RWPE2 (cell line): ENCODE results near the gene LGALS4.
"Not testable (repeated sequence)": the region's sequence is repeated elsewhere in the genome, so short reads cannot be mapped to it uniquely, and the experiment has no call there.

ENCODE experiments used
- ATAC-seq: fragments of 200-7000 bp; cut with Tn5 transposase; 3 replicates; pipeline ENCODE4 v1.9.1; 2021; ENCODE audit warnings: low read depth
- DNase-seq: peaks from one replicate; pipeline ENCODE4 v3.0.0-alpha.2; 2020; ENCODE audit warnings: low spot score
- H3K27ac ChIP-seq: fragments of 450-650 bp; 2 replicates; pipeline ENCODE4 v1.5.1; 2017; ENCODE audit warnings: mild to moderate bottlenecking; ENCODE audit not compliant: poor library complexity, severe bottlenecking
- H3K27me3 ChIP-seq: fragments of 250-450 bp; sonication (Bioruptor Pico); 2 replicates; pipeline ENCODE4 v1.5.1; 2021; ENCODE audit warnings: mild to moderate bottlenecking, moderate library complexity; ENCODE audit not compliant: insufficient read depth, poor library complexity, severe bottlenecking
- H3K36me3 ChIP-seq: fragments of 250-450 bp; sonication (Bioruptor Pico); 2 replicates; pipeline ENCODE4 v1.5.1; 2020; ENCODE audit warnings: low read depth, mild to moderate bottlenecking, moderate library complexity
- H3K4me1 ChIP-seq: fragments of 250-450 bp; sonication (Bioruptor Pico); 2 replicates; pipeline ENCODE4 v1.5.1; 2021; ENCODE audit warnings: mild to moderate bottlenecking, moderate library complexity; ENCODE audit not compliant: insufficient read depth, poor library complexity, severe bottlenecking
- H3K4me3 ChIP-seq: fragments of 250-450 bp; sonication (Bioruptor Pico); 2 replicates; pipeline ENCODE4 v1.5.1; 2021; ENCODE audit warnings: mild to moderate bottlenecking, moderate library complexity; ENCODE audit not compliant: severe bottlenecking
- H3K9me3 ChIP-seq: fragments of 250-450 bp; sonication (Bioruptor Pico); 2 replicates; pipeline ENCODE4 v1.5.1; 2021; ENCODE audit warnings: mild to moderate bottlenecking, moderate library complexity; ENCODE audit not compliant: severe bottlenecking
- TF ChIP-seq, protein P1 (sequence below): fragments of 450-650 bp; IDR thresholded peaks from one replicate; pipeline ENCODE4 v1.5.1; 2017; ENCODE audit warnings: mild to moderate bottlenecking, moderate library complexity; ENCODE audit not compliant: poor library complexity, severe bottlenecking

Gene LGALS4

DNA sequence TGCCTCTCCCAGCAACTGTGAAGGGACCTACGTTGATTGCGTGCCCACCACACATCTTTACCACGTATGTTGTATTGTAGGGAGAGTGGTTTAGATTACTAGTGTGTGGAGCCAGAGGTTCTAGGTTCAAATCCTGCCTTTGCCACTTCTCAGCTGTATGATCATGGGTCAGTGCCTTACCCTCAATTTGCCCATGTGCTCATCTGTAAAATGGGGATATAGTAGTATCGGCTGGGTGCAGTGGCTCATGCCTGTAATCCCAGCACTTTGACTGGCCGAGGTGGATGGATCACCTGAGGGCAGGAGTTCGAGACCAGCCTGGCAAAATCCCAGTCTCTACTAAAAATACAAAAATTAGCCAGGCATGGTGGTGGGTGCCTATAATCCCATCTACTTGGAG is 578 bp upstream of the LGALS4 start:
- DNase-seq, result no peak
- no peak for ATAC-seq
- Histone ChIP-seq H3K4me3 (no peak overlapping the region), H3K27me3 (no peaks in the 10 kb centered on the region), H3K27ac (no peak overlapping the region), H3K36me3 (peaks cover 11% of the 10 kb centered on the region), H3K9me3 (no peaks in the 10 kb centered on the region), H3K4me1 (no peaks in the 10 kb centered on the region)
- TF ChIP-seq, protein P1, sequence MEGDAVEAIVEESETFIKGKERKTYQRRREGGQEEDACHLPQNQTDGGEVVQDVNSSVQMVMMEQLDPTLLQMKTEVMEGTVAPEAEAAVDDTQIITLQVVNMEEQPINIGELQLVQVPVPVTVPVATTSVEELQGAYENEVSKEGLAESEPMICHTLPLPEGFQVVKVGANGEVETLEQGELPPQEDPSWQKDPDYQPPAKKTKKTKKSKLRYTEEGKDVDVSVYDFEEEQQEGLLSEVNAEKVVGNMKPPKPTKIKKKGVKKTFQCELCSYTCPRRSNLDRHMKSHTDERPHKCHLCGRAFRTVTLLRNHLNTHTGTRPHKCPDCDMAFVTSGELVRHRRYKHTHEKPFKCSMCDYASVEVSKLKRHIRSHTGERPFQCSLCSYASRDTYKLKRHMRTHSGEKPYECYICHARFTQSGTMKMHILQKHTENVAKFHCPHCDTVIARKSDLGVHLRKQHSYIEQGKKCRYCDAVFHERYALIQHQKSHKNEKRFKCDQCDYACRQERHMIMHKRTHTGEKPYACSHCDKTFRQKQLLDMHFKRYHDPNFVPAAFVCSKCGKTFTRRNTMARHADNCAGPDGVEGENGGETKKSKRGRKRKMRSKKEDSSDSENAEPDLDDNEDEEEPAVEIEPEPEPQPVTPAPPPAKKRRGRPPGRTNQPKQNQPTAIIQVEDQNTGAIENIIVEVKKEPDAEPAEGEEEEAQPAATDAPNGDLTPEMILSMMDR, result no peak

DNA sequence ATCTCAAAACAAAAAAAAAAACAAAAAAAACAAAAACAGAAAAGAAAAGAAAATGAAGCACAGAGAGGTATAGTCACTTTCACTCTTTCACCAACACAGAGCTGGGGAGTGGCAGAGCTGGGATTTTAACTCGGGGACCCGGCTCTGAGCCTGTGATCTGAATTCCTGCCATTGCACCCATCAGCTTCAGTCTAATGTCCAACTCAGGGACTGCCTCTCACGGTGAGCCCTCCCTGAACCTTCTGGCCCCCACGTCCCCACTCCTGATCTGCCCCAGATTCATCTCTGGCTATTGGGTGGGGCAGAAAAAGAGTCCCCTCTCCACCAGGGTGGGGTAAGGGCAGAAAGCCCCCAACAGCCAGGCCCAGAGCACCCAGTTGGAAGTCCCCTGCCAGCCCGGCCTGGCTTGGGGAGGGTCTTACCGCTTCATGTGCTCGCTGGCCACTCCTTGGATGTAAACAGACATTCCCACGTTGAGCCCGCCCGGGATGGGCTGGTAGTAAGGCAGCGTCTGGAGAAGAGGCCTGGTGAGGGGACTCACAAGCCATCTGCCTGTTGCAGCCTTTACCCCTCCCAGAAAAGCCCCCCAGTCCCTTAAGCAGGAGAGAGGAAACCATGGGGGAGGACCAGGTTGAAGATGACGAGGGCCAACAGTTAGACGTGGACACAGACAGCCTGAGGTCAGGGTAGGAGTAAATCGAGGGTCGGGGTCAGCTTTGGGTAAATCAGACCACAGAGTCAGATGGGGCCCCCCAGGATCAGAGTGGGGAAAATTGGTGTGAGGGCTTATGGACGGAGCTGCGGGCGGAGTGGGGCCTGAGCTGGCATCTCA is 520 bp downstream of the LGALS4 start:
- peaks cover 5% of the 10 kb centered on the region for H3K4me1 ChIP-seq
- TF ChIP-seq, protein P1, result no peak
- no peaks in the 10 kb centered on the region for H3K27me3 ChIP-seq
- DNase-seq, result no peak
- peaks cover 7% of the 10 kb centered on the region for H3K36me3 ChIP-seq
- no peak for ATAC-seq
- H3K27ac ChIP-seq, result no peak overlapping the region
- H3K9me3 ChIP-seq, result no peaks in the 10 kb centered on the region
- H3K4me3 ChIP-seq, result no peak overlapping the region

DNA sequence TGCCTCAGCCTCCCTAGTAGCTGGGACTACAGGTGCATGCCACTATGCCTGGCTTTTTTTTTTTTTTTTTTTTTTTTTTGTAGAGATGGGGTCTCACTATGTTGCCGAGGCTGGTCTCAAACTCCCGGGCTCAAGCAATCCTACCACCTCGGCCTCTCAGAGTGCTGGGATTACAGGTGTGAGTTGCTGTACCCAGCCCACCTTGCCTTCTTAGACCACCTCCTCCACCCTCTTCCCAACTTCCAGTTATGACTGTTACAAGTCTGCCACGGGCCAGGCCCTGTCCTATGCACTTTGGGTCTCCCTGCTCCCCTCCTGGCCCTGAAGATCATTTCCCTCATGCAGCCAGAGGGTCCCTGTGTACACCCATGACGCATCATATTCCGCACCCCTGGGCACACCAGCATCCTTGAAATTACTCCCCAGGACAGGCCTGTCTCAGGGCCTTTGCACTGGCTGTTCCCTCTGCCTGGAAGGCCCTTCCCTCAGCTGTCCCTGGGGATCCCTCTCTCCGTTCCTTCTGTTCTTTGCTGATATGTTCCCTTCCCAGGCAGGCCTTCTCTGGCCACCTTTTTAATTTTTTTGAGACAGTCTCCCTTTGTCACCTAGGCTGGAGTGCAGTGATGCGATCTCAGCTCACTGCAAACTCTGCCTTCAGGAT is 3.0 kb downstream of the LGALS4 start:
- H3K27ac ChIP-seq, result no peak overlapping the region
- peaks cover 9% of the 10 kb centered on the region for H3K4me1 ChIP-seq
- TF ChIP-seq, protein P1, result no peak
- no peaks in the 10 kb centered on the region for H3K27me3 ChIP-seq
- no peak for ATAC-seq
- no peak overlapping the region for H3K4me3 ChIP-seq
- no peaks in the 10 kb centered on the region for H3K36me3 ChIP-seq
- H3K9me3 ChIP-seq, result no peaks in the 10 kb centered on the region
- DNase-seq, result no peak

DNA sequence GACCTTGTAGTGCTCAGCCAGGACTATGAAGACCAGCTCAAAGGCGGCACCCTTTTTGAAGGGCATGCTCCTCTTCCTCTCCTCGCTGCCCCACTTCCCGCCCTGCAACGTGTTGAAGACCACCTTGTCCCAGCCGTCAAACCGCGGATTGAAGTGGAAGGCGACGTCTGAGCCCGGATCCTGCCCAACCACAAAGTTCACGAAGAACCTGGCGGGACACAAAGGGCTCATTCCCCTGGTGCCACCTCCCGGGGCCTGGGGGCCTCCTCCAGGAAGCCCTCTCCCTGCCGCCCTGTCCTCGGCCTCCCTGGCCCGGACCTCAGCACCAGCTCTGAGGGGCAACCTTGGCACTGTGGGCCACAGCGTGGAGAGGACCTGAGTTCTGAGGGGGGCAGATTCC is 4.0 kb downstream of the LGALS4 start:
- ATAC-seq, result no peak
- H3K4me1 ChIP-seq, result peaks cover 9% of the 10 kb centered on the region
- TF ChIP-seq, protein P1, result no peak

DNA sequence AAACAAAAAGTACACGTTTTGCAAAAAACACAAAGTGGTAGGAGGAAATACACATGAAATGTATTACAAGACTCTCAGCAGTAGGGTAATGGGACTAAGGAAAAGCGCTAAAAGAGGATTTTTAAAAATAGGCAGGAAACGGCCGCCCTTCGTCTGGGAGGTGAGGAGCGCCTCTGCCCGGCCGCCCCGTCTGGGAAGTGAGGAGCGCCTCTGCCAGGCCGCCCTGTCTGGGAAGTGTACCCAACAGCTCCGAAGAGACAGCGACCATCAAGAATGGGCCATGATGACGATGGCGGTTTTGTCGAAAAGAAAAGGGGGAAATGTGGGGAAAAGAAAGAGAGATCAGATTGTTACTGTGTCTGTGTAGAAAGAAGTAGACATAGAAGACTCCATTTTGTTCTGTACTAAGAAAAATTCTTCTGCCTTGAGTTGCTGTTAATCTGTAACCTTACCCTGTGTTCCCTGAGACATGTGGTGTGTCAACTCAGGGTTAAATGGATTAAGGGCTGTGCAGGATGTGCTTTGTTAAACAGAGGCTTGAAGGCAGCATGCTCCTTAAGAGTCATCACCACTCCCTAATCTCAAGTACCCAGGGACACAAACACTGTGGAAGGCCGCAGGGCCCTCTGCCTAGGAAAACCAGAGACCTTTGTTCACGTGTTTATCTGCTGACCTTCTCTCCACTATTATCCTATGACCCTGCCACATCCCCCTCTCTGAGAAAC is 5.2 kb downstream of the LGALS4 start:
- not testable (repeated sequence) for H3K4me1 ChIP-seq, H3K4me3 ChIP-seq, ATAC-seq, H3K36me3 ChIP-seq, H3K27me3 ChIP-seq, DNase-seq, H3K9me3 ChIP-seq
- peak overlapping the region; percentile 36 for H3K27ac ChIP-seq

More for the DNA sequence above, 4.0 kb downstream of the LGALS4 start:
- no peak for DNase-seq
- H3K9me3 ChIP-seq, result no peaks in the 10 kb centered on the region
- H3K4me3 ChIP-seq, result no peak overlapping the region
- H3K27ac ChIP-seq, result no peak overlapping the region
- H3K27me3 ChIP-seq, result no peaks in the 10 kb centered on the region
- no peaks in the 10 kb centered on the region for H3K36me3 ChIP-seq
